Body of pancreas (tissue), 4 donors: ENCODE measurements around the gene APBA2.

ENCODE experiments used
- CTCF ChIP-seq, 7 experiments: fragments of 450-650 bp in 4 of 7; fragments of 200-600 bp in 3 of 7; sonication (generic) in 3 of 7; IDR thresholded peaks; one replicate each; pipeline ENCODE4 v1.5.1; 2016 to 2019; ENCODE audit warnings: antibody characterized with exemption in 7 of 7
- POLR2A ChIP-seq, 3 donors: fragments of 450-650 bp; IDR thresholded peaks; one replicate each; pipeline ENCODE4 v1.6.1; 2016; ENCODE audit warnings: antibody characterized with exemption in 3 of 3, mild to moderate bottlenecking in 2 of 3

GRCh38 chr15:29018995-29019976, 133.5 kb downstream of the APBA2 start:
- no peak for TF ChIP-seq CTCF (IDR thresholded peaks at IDR 0.05)
- no peak for TF ChIP-seq POLR2A (IDR thresholded peaks at IDR 0.05)
